Heart left ventricle (tissue), 16 donors: ENCODE measurements around the gene NECTIN1. TPM values are rescaled to one million over a fixed set of nuclear protein-coding genes. Genes with fewer than 3 reads are reported as not detected.

Source experiments
- ATAC-seq, 4 donors: fragments of 200-7000 bp; cut with Tn5 transposase; one replicate each; pipeline ENCODE4 v1.9.1; 2020 to 2022; ENCODE audit warnings: moderate library complexity in 4 of 4, mild to moderate bottlenecking in 3 of 4, moderate number of reproducible peaks in 1 of 4
- DNase-seq, 5 donors: peaks; one replicate each; pipeline ENCODE4 v3.0.0-alpha.2; 2020
- H3K27ac ChIP-seq, 12 donors: fragments of 200-600 bp; sonication (generic) in 4 of 12; one replicate each; pipeline versions ENCODE4 v1.5.0 to v1.8.0; 2016 to 2022; ENCODE audit warnings: mild to moderate bottlenecking in 2 of 12
- H3K27me3 ChIP-seq, 9 donors: fragments of 200-600 bp; sonication (generic) in 2 of 9; one replicate each; pipeline versions ENCODE4 v1.5.1 to v1.8.0; 2016 to 2022; ENCODE audit warnings: mild to moderate bottlenecking in 3 of 9
- H3K36me3 ChIP-seq, 9 donors: fragments of 200-600 bp; sonication (generic) in 2 of 9; one replicate each; pipeline versions ENCODE4 v1.5.0 to v1.8.0; 2018 to 2022; ENCODE audit warnings: mild to moderate bottlenecking in 2 of 9
- H3K4me1 ChIP-seq, 12 donors: fragments of 200-600 bp; sonication (generic) in 4 of 12; one replicate each; pipeline versions ENCODE4 v1.5.0 to v1.8.0; 2016 to 2022; ENCODE audit warnings: mild to moderate bottlenecking in 3 of 12
- H3K4me3 ChIP-seq, 12 donors: fragments of 200-600 bp; sonication (generic) in 4 of 12; one replicate each; pipeline versions ENCODE4 v1.5.0 to v1.8.0; 2017 to 2022; ENCODE audit warnings: mild to moderate bottlenecking in 9 of 12, moderate library complexity in 4 of 12
- H3K9me3 ChIP-seq, 12 donors: fragments of 200-600 bp; sonication (generic) in 4 of 12; one replicate each; pipeline versions ENCODE4 v1.5.0 to v1.8.0; 2016 to 2022; ENCODE audit warnings: mild to moderate bottlenecking in 1 of 12
- CTCF ChIP-seq, 12 donors: fragments of 200-600 bp; sonication (generic) in 4 of 12; IDR thresholded peaks; one replicate each; pipeline versions ENCODE4 v1.5.0 to v1.8.0; 2018 to 2022; ENCODE audit warnings: antibody characterized with exemption in 12 of 12, mild to moderate bottlenecking in 5 of 12
- POLR2A ChIP-seq, 2 donors: fragments of 450-650 bp; IDR thresholded peaks; one replicate each; pipeline ENCODE4 v1.6.1; 2017; ENCODE audit warnings: antibody characterized with exemption in 2 of 2, mild to moderate bottlenecking in 2 of 2, moderate library complexity in 2 of 2
- WGBS, 4 donors: extraction: QIAGEN DNeasy Blood & Tissue Kit in 2 of 4; methylation state at CpG; one replicate each; pipeline versions ENCODE4 v1.1.5 to v1.1.7; 2013 to 2018; 5-methylcytosine and 5-hydroxymethylcytosine counted together
- intact Hi-C, 10 donors: fragments of 100-400 bp; cut with DNase I; formaldehyde crosslinking; loops; one replicate each; pipeline versions ENCODE4 v1.11.1 to v1.14.2; 2022
- polyA plus RNA-seq, 2 donors: library from polyadenylated mRNA; stranded (reverse); fragments of 200-250 nt; gene quantifications; one replicate each; pipeline ENCODE4 v1.2.3, GENCODE V29; 2013
- total RNA-seq, 9 donors: library from RNA; depleted of rRNA in 2 of 9; stranded (reverse); fragments of >200 nt in 2 of 9; fragmentation: NEBNext Ultra II Directional in 3 of 9; extraction: Animal tissue kit (Norgen Biotek cat#: 25700) in 3 of 9; gene quantifications; one replicate each; pipeline versions ENCODE4 v1.1.0 to v1.2.4, GENCODE V29; 2016 to 2023
- donor health status: ischemic (EF 13 %, LVEDD 7.1; RV severe dilation, severe dysfunction).
- donor health status: healthy with polysubstance abuse.
- donor health status: DM: no; HTN: yes; CAD: no.
- donor health status: DM: no; HTN: no; CAD: no.
- donor health status: ischemic (EF 25% LVEDD 6.9; RV normal size, moderate dysfunction).
- donor health status: ischemic (EF 25% LVEDD 5.7; RV mildly dilated, moderate dysfunction).
- donor health status: healthy.
- donor health status: DM: yes; HTN: yes; CAD: no.
- donor health status: ischemic (EF 35%, LVEDD 5.7; RV mildly dilated, moderate dysfunction).
- donor health status: nonischemic (EF 11% LVEDD 7.7; RV severe dilation, severe dysfunction).
- donor health status: DM: yes; HTN: yes; CAD: no.
- donor health status: PGD.
- donor health status: ischemic (EF 29% LVEDD 5.4; RV normal size, mild dysfunction).
- donor health status: nonischemic (EF 23%, LVEDD 6.1; RV moderate dilation, normal function).

The NECTIN1 gene
- total and polyA plus RNA-seq, 11 donors, result 5.8 to 28.6 (median 18.5) TPM

GRCh38 chr11:119737366-119738058, 8.5 kb upstream of the NECTIN1 start:
- Histone ChIP-seq H3K27ac (no peak overlapping the region), H3K4me1 (peaks cover 0 to 12% (median 0%) of the 10 kb centered on the region in 12 donors), H3K9me3 (peaks cover 0 to 4% (median 0%) of the 10 kb centered on the region in 12 donors), H3K4me3 (no peak overlapping the region), H3K36me3 (no peaks in the 10 kb centered on the region), H3K27me3 (peaks cover 0 to 16% (median 9%) of the 10 kb centered on the region in 9 donors)
- DNase-seq, result no peak
- TF ChIP-seq CTCF (IDR thresholded peaks at IDR 0.05), result no peak
- no peak for TF ChIP-seq POLR2A (IDR thresholded peaks at IDR 0.05)
- WGBS, 4 donors, result 90 to 94% (median 92%) methylated on average over 8 of the region's 8 CpGs
- no peak for ATAC-seq
- intact Hi-C loops, result loop anchor here in 2 of 10 donors (5.0 to 10.0 kb wide), 4 partner anchors 253 to 367 kb away; no protein-coding TSS in a partner anchor

- no peak for DNase-seq
- H3K4me1 ChIP-seq, result peaks cover 0 to 8% (median 4%) of the 10 kb centered on the region in 12 donors
- peaks cover 0 to 8% (median 0%) of the 10 kb centered on the region in 12 donors for H3K9me3 ChIP-seq
- intact Hi-C loops, result loop anchor here in 3 of 10 donors (5.0 to 10.0 kb wide), 4 partner anchors 250 to 370 kb away; no protein-coding TSS in a partner anchor
- H3K27me3 ChIP-seq, result peaks cover 0 to 4% (median 0%) of the 10 kb centered on the region in 9 donors
- no peak for ATAC-seq
- no peak overlapping the region for H3K4me3 ChIP-seq
- WGBS, 4 donors, result 33 to 58% (median 46%) methylated on average over 2 of the region's 2 CpGs
- H3K36me3 ChIP-seq, result no peaks in the 10 kb centered on the region
- TF ChIP-seq POLR2A (IDR thresholded peaks at IDR 0.05) (no peak), CTCF (IDR thresholded peaks at IDR 0.05) (no peak)
- no peak overlapping the region for H3K27ac ChIP-seq
These were observed 5.8 kb upstream of the NECTIN1 start for GRCh38 chr11:119734788-119735187.

GRCh38 chr11:119730789-119731386, 1.9 kb upstream of the NECTIN1 start:
- intact Hi-C loops, result loop anchor here in 3 of 10 donors (5.0 to 10.0 kb wide), 3 partner anchors 246 to 374 kb away; no protein-coding TSS in a partner anchor
- WGBS, 4 donors, result 84 to 92% (median 89%) methylated on average over 6 of the region's 6 CpGs
- peaks cover 0 to 33% (median 25%) of the 10 kb centered on the region in 12 donors for H3K4me1 ChIP-seq
- H3K36me3 ChIP-seq, result no peaks in the 10 kb centered on the region
- no peak overlapping the region for H3K4me3 ChIP-seq
- no peak for TF ChIP-seq POLR2A (IDR thresholded peaks at IDR 0.05)
- no peak for TF ChIP-seq CTCF (IDR thresholded peaks at IDR 0.05)
- H3K27ac ChIP-seq, result no peak overlapping the region
- ATAC-seq (no peak), DNase-seq (no peak)
- peaks cover 0 to 8% (median 0%) of the 10 kb centered on the region in 12 donors for H3K9me3 ChIP-seq
- H3K27me3 ChIP-seq, result peaks cover 0 to 10% (median 0%) of the 10 kb centered on the region in 9 donors
